HUES48 (cell line): Measurements from ENCODE around the gene LYRM2.

Experiments
- H3K27ac ChIP-seq: one replicate; pipeline ENCODE4 v1.7.0; 2013; ENCODE audit warnings: low read depth, low read length, inconsistent platforms
- H3K27me3 ChIP-seq: 2 replicates; pipeline ENCODE4 v1.6.1; 2013; ENCODE audit warnings: mild to moderate bottlenecking, low read length; ENCODE audit not compliant: control insufficient read depth, insufficient read depth
- H3K36me3 ChIP-seq: 2 replicates; pipeline ENCODE4 v1.6.1; 2013; ENCODE audit warnings: low read length; ENCODE audit not compliant: control insufficient read depth, insufficient read depth
- H3K4me1 ChIP-seq: 2 replicates; pipeline ENCODE4 v1.6.1; 2013; ENCODE audit warnings: mild to moderate bottlenecking, low read length; ENCODE audit not compliant: control insufficient read depth, insufficient read depth
- H3K4me3 ChIP-seq: 2 replicates; pipeline ENCODE4 v1.5.1; 2013; ENCODE audit warnings: mild to moderate bottlenecking, low read depth, low read length
- H3K9ac ChIP-seq: 2 replicates; pipeline ENCODE4 v1.6.1; 2013; ENCODE audit warnings: mild to moderate bottlenecking, low read depth, low read length, moderate library complexity
- H3K9me3 ChIP-seq: 2 replicates; pipeline ENCODE4 v1.6.1; 2013; ENCODE audit warnings: low read length; ENCODE audit not compliant: control insufficient read depth, insufficient read depth

LYRM2 gene

GRCh38 chr6:89526563-89526869 is 112.0 kb downstream of the LYRM2 start:
- no peaks in the 10 kb centered on the region for H3K4me1 ChIP-seq
- no peaks in the 10 kb centered on the region for H3K9me3 ChIP-seq
- no peaks in the 10 kb centered on the region for H3K36me3 ChIP-seq
- H3K27me3 ChIP-seq: no peaks in the 10 kb centered on the region
- H3K4me3 ChIP-seq: no peak overlapping the region
- H3K27ac ChIP-seq: no peak overlapping the region
- H3K9ac ChIP-seq: no peak overlapping the region

- Histone ChIP-seq H3K9ac (no peak overlapping the region), H3K27me3 (no peaks in the 10 kb centered on the region), H3K4me1 (no peaks in the 10 kb centered on the region), H3K9me3 (no peaks in the 10 kb centered on the region), H3K27ac (no peak overlapping the region), H3K36me3 (no peaks in the 10 kb centered on the region), H3K4me3 (no peak overlapping the region)
Measured at GRCh38 chr6:89525786-89526562, 112.6 kb downstream of the LYRM2 start.

GRCh38 chr6:89522778-89523177 is 115.8 kb downstream of the LYRM2 start:
- no peak overlapping the region for H3K9ac ChIP-seq

DNA sequence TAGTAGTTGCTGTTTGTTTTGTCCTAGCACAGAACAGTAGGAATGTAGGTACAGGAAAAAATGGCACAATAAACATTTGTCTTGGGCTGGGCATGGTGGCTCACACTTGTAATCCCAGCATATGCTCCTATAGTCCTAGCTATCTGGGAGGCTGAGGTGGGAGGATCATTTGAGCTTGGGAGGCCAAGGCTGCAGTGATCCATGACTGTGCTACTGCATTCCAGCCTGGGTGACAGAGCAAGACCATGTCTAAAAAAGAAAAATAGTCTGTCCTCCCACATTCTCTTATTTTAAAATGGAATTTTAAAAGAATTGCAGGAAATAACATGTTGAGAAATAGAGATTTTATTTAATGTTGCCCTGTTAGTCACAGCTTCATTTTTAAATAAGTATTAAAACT is 117.8 kb downstream of the LYRM2 start:
- Histone ChIP-seq H3K4me3 (no peak overlapping the region), H3K36me3 (no peaks in the 10 kb centered on the region), H3K27me3 (no peaks in the 10 kb centered on the region), H3K9ac (no peak overlapping the region), H3K9me3 (no peaks in the 10 kb centered on the region), H3K4me1 (no peaks in the 10 kb centered on the region), H3K27ac (no peak overlapping the region)

More at GRCh38 chr6:89522778-89523177, 115.8 kb downstream of the LYRM2 start:
- Histone ChIP-seq H3K36me3 (no peaks in the 10 kb centered on the region), H3K9me3 (no peaks in the 10 kb centered on the region), H3K27me3 (no peaks in the 10 kb centered on the region), H3K4me1 (no peaks in the 10 kb centered on the region), H3K27ac (peak overlapping the region; percentile 36), H3K4me3 (no peak overlapping the region)

DNA sequence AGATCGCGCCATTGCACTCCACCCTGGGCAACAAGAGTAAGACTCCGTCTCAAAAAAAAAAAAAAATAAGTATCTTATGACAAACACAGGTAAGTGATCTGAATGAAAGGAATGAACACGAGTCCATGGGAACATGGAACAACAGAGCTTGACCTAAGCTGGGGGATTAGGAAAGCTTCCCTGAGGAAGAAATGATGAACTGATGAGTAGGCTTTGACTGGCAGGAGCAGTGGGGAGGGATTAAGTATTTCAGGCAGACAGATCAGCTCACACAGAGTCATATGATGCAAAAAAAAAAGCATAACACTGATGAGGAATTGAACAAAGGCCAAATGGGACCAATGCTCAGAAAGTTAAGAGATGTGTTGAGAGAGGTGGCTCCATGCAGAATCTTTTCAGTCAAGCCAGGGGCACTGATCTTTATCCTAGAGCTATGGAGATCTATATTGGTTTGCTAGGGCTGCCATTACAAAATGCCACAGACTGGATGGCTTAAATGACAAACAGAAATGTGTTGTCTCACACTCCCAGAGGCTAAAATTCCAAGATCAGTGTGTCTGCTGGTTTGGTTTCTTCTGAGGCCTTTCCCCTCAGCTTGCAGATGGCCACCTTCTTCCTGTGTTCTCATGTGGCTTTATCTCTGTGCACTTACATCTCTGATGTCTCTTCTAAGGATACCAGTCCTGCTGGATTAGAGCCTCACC is 120.0 kb downstream of the LYRM2 start:
- Histone ChIP-seq H3K4me1 (no peaks in the 10 kb centered on the region), H3K27me3 (no peaks in the 10 kb centered on the region), H3K9ac (no peak overlapping the region), H3K9me3 (no peaks in the 10 kb centered on the region), H3K4me3 (no peak overlapping the region), H3K27ac (no peak overlapping the region), H3K36me3 (no peaks in the 10 kb centered on the region)
